Liver (tissue), 9 donors: Measurements from ENCODE around the gene TCF12. TPM values are rescaled to one million over a fixed set of nuclear protein-coding genes. Genes with fewer than 3 reads are reported as not detected.

Source experiments
- DNase-seq: peaks from one replicate; pipeline ENCODE4 v3.0.0-alpha.2; 2017; ENCODE audit warnings: low spot score
- H3K27ac ChIP-seq, 2 donors: one replicate each; pipeline ENCODE4 v1.7.0; 2013; ENCODE audit warnings: inconsistent platforms in 2 of 2, low read length in 2 of 2, control low read depth in 1 of 2, low read depth in 1 of 2, mild to moderate bottlenecking in 1 of 2
- H3K27me3 ChIP-seq, 4 donors: one replicate each; pipeline versions ENCODE4 v1.6.1 to v1.7.0; 2013; ENCODE audit warnings: low read length in 3 of 4, inconsistent platforms in 1 of 4, mild to moderate bottlenecking in 1 of 4, moderate library complexity in 1 of 4; ENCODE audit not compliant: control insufficient read depth in 4 of 4, insufficient read depth in 4 of 4
- H3K36me3 ChIP-seq, 4 donors: one replicate each; pipeline versions ENCODE4 v1.6.1 to v1.7.0; 2013; ENCODE audit warnings: low read length in 3 of 4, mild to moderate bottlenecking in 3 of 4, low read depth in 1 of 4, moderate library complexity in 1 of 4; ENCODE audit not compliant: control insufficient read depth in 4 of 4, insufficient read depth in 3 of 4
- H3K4me1 ChIP-seq, 4 donors: one replicate each; pipeline versions ENCODE4 v1.6.1 to v1.7.0; 2013; ENCODE audit warnings: low read length in 3 of 4, mild to moderate bottlenecking in 3 of 4, moderate library complexity in 1 of 4; ENCODE audit not compliant: control insufficient read depth in 4 of 4, insufficient read depth in 4 of 4
- H3K4me3 ChIP-seq, 3 donors: one replicate each; pipeline versions ENCODE4 v1.6.1 to v1.7.0; 2013; ENCODE audit warnings: low read length in 3 of 3, control low read depth in 1 of 3, low read depth in 1 of 3, mild to moderate bottlenecking in 1 of 3
- H3K9ac ChIP-seq, 2 donors: one replicate each; pipeline ENCODE4 v1.7.0; 2013; ENCODE audit warnings: low read length in 2 of 2, mild to moderate bottlenecking in 2 of 2, moderate library complexity in 2 of 2, control low read depth in 1 of 2, low read depth in 1 of 2
- H3K9me3 ChIP-seq, 4 donors: one replicate each; pipeline versions ENCODE4 v1.6.1 to v1.7.0; 2013; ENCODE audit warnings: low read length in 3 of 4; ENCODE audit not compliant: control insufficient read depth in 4 of 4
- EGR1 ChIP-seq, 2 donors: IDR thresholded peaks; 2 replicates each; pipeline ENCODE4 v1.6.1; 2016 to 2018; ENCODE audit warnings: antibody characterized with exemption in 2 of 2, low read depth in 2 of 2
- FOXA1 ChIP-seq: IDR thresholded peaks from 2 replicates; pipeline ENCODE4 v1.6.1; 2016; ENCODE audit warnings: antibody characterized with exemption
- FOXA2 ChIP-seq: IDR thresholded peaks from 2 replicates; pipeline ENCODE4 v1.6.1; 2016; ENCODE audit warnings: antibody characterized with exemption
- GABPA ChIP-seq, 2 donors: IDR thresholded peaks in 1 of 2; conservative IDR thresholded peaks in 1 of 2; 2 replicates each; pipeline ENCODE4 v1.6.1; 2016; ENCODE audit warnings: antibody characterized with exemption in 2 of 2, mild to moderate bottlenecking in 1 of 2, moderate library complexity in 1 of 2
- HNF4A ChIP-seq, 2 donors: conservative IDR thresholded peaks; 2 replicates each; pipeline ENCODE4 v1.6.1; 2016; ENCODE audit warnings: antibody characterized with exemption in 2 of 2, mild to moderate bottlenecking in 2 of 2
- HNF4G ChIP-seq: IDR thresholded peaks from 2 replicates; pipeline ENCODE4 v1.6.1; 2016; ENCODE audit warnings: antibody characterized with exemption
- JUND ChIP-seq, 2 donors: IDR thresholded peaks; 2 replicates each; pipeline ENCODE4 v1.6.1; 2016; ENCODE audit warnings: antibody characterized with exemption in 2 of 2
- NR2F2 ChIP-seq: IDR thresholded peaks from 2 replicates; pipeline ENCODE4 v1.6.1; 2016; ENCODE audit warnings: antibody characterized with exemption
- RAD21 ChIP-seq, 2 donors: IDR thresholded peaks; 2 replicates each; pipeline ENCODE4 v1.6.1; 2016; ENCODE audit warnings: antibody characterized with exemption in 2 of 2, mild to moderate bottlenecking in 2 of 2
- RXRA ChIP-seq, 2 donors: IDR thresholded peaks; 2 replicates each; pipeline ENCODE4 v1.6.1; 2017 to 2018; ENCODE audit warnings: antibody characterized with exemption in 2 of 2, mild to moderate bottlenecking in 1 of 2
- SP1 ChIP-seq: IDR thresholded peaks from 2 replicates; pipeline ENCODE4 v1.6.1; 2018; ENCODE audit warnings: antibody characterized with exemption, mild to moderate bottlenecking
- TAF1 ChIP-seq: conservative IDR thresholded peaks from 2 replicates; pipeline ENCODE4 v1.6.1; 2016; ENCODE audit warnings: antibody characterized with exemption, mild to moderate bottlenecking
- WGBS: extraction: QIAGEN DNeasy Blood & Tissue Kit; methylation state at CpG from one replicate; pipeline ENCODE4 v1.1.7; 2013; 5-methylcytosine and 5-hydroxymethylcytosine counted together
- polyA plus RNA-seq, 2 donors: library from polyadenylated mRNA; stranded (reverse) in 1 of 2; unstranded in 1 of 2; fragments of 200-250 nt in 1 of 2; fragments of >200 nt in 1 of 2; fragmentation: Nextera tagmentation in 1 of 2; extraction: Ambion mirVana in 1 of 2; gene quantifications; one replicate each; pipeline versions ENCODE4 v1.2.1 to v1.2.3, GENCODE V29; 2013 to 2015
- total RNA-seq, 2 donors: library from RNA; depleted of rRNA; stranded (reverse); fragments of >200 nt; gene quantifications; one replicate each; pipeline ENCODE4 v1.2.3, GENCODE V29; 2014
- TF ChIP-seq, protein P1 (sequence below): IDR thresholded peaks from 2 replicates; pipeline ENCODE4 v1.6.1; 2016; ENCODE audit warnings: antibody characterized with exemption
- TF ChIP-seq, protein P2 (sequence below): IDR thresholded peaks from 2 replicates; pipeline ENCODE4 v1.6.1; 2016; ENCODE audit warnings: antibody characterized with exemption, mild to moderate bottlenecking
- TF ChIP-seq, protein P3 (sequence below): IDR thresholded peaks from 2 replicates; pipeline ENCODE4 v1.6.1; 2016; ENCODE audit warnings: antibody characterized with exemption
- TF ChIP-seq, protein P4 (sequence below): fragments of 150-350 bp; IDR thresholded peaks from 2 replicates; pipeline ENCODE4 v1.5.1; 2017; ENCODE audit warnings: improper control_type of control experiment, low read depth, low read length; ENCODE audit not compliant: missing input control
- donor health status: healthy.
- donor health status: healthy.
- donor health status: healthy.
- donor health status: healthy.
- donor health status: healthy.

Gene TCF12
- total and polyA plus RNA-seq, 4 donors: 8.7 to 38.3 (median 22.3) TPM

DNA sequence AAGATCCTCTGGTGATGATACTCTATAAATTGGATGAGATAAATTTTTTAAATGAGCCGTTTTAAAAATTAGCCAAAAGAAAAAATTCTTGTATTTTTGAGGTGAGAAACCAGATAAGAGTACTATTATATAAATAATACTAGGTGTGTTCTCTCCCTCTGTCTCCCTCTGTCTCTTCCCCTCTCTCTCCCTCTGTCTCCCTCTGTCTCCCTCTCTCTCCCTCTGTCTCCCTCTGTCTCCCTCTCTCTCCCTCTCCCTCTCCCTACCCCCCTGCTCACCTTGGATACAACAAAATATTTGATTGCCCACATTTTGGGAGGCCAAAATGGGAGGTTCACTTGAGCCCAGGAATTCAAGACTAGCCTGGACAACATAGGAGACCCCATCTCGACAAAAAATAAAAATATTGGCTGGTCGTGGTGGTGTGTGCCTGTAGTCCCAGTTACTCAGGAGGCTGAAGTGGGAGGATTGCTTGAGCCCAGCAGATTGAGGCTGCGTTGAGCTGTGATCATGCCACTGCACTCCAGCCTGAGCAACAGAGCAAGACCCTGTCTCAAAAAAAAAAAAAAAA is 168.5 kb downstream of the TCF12 start:
- Histone ChIP-seq H3K9ac (no peak overlapping the region), H3K27ac (no peak overlapping the region), H3K4me3 (no peak overlapping the region), H3K9me3 (no peaks in the 10 kb centered on the region), H3K27me3 (no peaks in the 10 kb centered on the region), H3K36me3 (no peaks in the 10 kb centered on the region), H3K4me1 (no peaks in the 10 kb centered on the region)
- TF ChIP-seq, protein P1, sequence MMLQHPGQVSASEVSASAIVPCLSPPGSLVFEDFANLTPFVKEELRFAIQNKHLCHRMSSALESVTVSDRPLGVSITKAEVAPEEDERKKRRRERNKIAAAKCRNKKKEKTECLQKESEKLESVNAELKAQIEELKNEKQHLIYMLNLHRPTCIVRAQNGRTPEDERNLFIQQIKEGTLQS: no peak
- TF ChIP-seq, protein P2, sequence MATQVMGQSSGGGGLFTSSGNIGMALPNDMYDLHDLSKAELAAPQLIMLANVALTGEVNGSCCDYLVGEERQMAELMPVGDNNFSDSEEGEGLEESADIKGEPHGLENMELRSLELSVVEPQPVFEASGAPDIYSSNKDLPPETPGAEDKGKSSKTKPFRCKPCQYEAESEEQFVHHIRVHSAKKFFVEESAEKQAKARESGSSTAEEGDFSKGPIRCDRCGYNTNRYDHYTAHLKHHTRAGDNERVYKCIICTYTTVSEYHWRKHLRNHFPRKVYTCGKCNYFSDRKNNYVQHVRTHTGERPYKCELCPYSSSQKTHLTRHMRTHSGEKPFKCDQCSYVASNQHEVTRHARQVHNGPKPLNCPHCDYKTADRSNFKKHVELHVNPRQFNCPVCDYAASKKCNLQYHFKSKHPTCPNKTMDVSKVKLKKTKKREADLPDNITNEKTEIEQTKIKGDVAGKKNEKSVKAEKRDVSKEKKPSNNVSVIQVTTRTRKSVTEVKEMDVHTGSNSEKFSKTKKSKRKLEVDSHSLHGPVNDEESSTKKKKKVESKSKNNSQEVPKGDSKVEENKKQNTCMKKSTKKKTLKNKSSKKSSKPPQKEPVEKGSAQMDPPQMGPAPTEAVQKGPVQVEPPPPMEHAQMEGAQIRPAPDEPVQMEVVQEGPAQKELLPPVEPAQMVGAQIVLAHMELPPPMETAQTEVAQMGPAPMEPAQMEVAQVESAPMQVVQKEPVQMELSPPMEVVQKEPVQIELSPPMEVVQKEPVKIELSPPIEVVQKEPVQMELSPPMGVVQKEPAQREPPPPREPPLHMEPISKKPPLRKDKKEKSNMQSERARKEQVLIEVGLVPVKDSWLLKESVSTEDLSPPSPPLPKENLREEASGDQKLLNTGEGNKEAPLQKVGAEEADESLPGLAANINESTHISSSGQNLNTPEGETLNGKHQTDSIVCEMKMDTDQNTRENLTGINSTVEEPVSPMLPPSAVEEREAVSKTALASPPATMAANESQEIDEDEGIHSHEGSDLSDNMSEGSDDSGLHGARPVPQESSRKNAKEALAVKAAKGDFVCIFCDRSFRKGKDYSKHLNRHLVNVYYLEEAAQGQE: no peak
- TF ChIP-seq FOXA1 (no peak), SP1 (no peak), HNF4A (conservative IDR thresholded peaks at IDR 0.05) (no peak), HNF4G (no peak), JUND (IDR thresholded peaks at IDR 0.05) (no peak), GABPA (IDR thresholded peaks at IDR 0.05 in 1 of 2, conservative IDR thresholded peaks at IDR 0.05 in 1 of 2) (no peak), RAD21 (IDR thresholded peaks at IDR 0.05) (no peak)
- TF ChIP-seq, protein P3, sequence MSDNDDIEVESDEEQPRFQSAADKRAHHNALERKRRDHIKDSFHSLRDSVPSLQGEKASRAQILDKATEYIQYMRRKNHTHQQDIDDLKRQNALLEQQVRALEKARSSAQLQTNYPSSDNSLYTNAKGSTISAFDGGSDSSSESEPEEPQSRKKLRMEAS: no peak
- TF ChIP-seq, protein P4, sequence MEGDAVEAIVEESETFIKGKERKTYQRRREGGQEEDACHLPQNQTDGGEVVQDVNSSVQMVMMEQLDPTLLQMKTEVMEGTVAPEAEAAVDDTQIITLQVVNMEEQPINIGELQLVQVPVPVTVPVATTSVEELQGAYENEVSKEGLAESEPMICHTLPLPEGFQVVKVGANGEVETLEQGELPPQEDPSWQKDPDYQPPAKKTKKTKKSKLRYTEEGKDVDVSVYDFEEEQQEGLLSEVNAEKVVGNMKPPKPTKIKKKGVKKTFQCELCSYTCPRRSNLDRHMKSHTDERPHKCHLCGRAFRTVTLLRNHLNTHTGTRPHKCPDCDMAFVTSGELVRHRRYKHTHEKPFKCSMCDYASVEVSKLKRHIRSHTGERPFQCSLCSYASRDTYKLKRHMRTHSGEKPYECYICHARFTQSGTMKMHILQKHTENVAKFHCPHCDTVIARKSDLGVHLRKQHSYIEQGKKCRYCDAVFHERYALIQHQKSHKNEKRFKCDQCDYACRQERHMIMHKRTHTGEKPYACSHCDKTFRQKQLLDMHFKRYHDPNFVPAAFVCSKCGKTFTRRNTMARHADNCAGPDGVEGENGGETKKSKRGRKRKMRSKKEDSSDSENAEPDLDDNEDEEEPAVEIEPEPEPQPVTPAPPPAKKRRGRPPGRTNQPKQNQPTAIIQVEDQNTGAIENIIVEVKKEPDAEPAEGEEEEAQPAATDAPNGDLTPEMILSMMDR: no peak
- DNase-seq: no peak
- 97% methylated on average over 4 of the region's 4 CpGs for WGBS

DNA sequence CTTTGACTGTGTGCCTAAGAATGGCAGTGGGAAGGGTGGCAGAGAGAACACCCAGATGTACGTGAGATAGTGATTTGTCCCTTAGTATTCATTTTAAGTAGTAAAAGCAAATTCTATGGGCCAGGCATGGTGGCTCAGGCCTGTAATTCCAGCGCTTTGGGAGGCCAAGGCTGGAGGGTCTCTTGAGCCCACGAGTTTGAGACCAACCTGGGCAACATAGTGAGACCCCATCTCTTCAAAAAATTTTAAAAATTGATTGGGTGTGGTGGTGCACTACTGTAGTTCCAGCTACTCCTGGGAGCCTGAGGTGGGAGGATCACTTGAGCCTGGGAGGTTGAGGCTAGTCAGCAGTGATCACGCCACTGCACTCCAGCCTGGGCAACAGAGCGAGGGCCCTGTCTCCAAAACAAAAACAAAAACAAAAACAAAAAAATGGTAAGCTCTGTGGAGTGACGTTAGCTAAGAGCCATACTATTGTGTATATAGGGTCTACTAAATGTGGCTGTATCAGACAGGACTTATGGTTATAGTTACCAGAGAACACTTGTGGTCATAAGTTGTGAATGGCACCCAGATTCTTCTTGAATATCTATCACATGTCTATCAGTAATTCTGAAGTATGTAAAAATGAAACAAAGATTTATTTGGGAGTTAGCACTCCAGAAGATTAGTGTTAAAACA is 171.5 kb downstream of the TCF12 start:
- TF ChIP-seq RXRA (IDR thresholded peaks at IDR 0.05) (no peak), HNF4A (conservative IDR thresholded peaks at IDR 0.05) (no peak), GABPA (IDR thresholded peaks at IDR 0.05 in 1 of 2, conservative IDR thresholded peaks at IDR 0.05 in 1 of 2) (no peak), FOXA2 (no peak), NR2F2 (no peak), TAF1 (no peak), JUND (IDR thresholded peaks at IDR 0.05) (no peak), EGR1 (IDR thresholded peaks at IDR 0.05; ENCODE audit: low read depth in 2 of 2) (no peak), RAD21 (IDR thresholded peaks at IDR 0.05) (no peak), HNF4G (no peak), SP1 (no peak), FOXA1 (no peak)
- TF ChIP-seq, protein P1: no peak
- TF ChIP-seq, protein P4: no peak
- TF ChIP-seq, protein P3: no peak
- WGBS: 97% methylated on average over 6 of the region's 6 CpGs
- Histone ChIP-seq H3K27me3 (no peaks in the 10 kb centered on the region), H3K4me1 (no peaks in the 10 kb centered on the region), H3K36me3 (peaks cover 0 to 5% (median 2%) of the 10 kb centered on the region in 4 donors), H3K9me3 (no peaks in the 10 kb centered on the region), H3K9ac (no peak overlapping the region), H3K27ac (no peak overlapping the region), H3K4me3 (no peak overlapping the region)
- DNase-seq: no peak
